Activated naive CD4-positive, alpha-beta T cell treated with anti-CD3 and anti-CD28 coated beads, Interleukin-2, amount 50 U/mL, for 24 hours (primary cell): ENCODE measurements around the gene FN3K.

Experiments used
- H3K27ac Mint-ChIP-seq: one replicate; pipeline ENCODE4 v1.8.0; 2021; ENCODE audit warnings: mild to moderate bottlenecking, mixed read lengths
- H3K27me3 Mint-ChIP-seq: one replicate; pipeline ENCODE4 v1.8.0; 2021; ENCODE audit warnings: mixed read lengths
- H3K36me3 Mint-ChIP-seq: one replicate; pipeline ENCODE4 v1.8.0; 2021; ENCODE audit warnings: mixed read lengths
- H3K4me1 Mint-ChIP-seq: one replicate; pipeline ENCODE4 v1.8.0; 2021; ENCODE audit warnings: mixed read lengths
- H3K4me3 Mint-ChIP-seq: one replicate; pipeline ENCODE4 v1.8.0; 2021; ENCODE audit warnings: mild to moderate bottlenecking, mixed read lengths
- H3K9me3 Mint-ChIP-seq: one replicate; pipeline ENCODE4 v1.8.0; 2021; ENCODE audit warnings: mixed read lengths

FN3K gene

GRCh38 chr17:82734987-82735866, at the start of gene FN3K:
Gene FN3K, plus strand, starts transcription at chr17:82735615. Its CDS starts 22 bp downstream, at chr17:82735637.
- no peaks in the 10 kb centered on the region for H3K9me3 Mint-ChIP-seq
- H3K27ac Mint-ChIP-seq: no peak within 1 kb of the TSS
- peaks cover 11% of the 10 kb centered on the region for H3K4me1 Mint-ChIP-seq
- H3K4me3 Mint-ChIP-seq: peak within 1 kb of the TSS; percentile 69
- peaks cover 7% of the 10 kb centered on the region for H3K36me3 Mint-ChIP-seq
- H3K27me3 Mint-ChIP-seq: no peaks in the 10 kb centered on the region

GRCh38 chr17:82686366-82687324, 48.8 kb upstream of the FN3K start:
- no peak overlapping the region for H3K4me3 Mint-ChIP-seq
- H3K9me3 Mint-ChIP-seq: no peaks in the 10 kb centered on the region
- no peak overlapping the region for H3K27ac Mint-ChIP-seq
- no peaks in the 10 kb centered on the region for H3K27me3 Mint-ChIP-seq
- no peaks in the 10 kb centered on the region for H3K4me1 Mint-ChIP-seq
- peaks cover 11% of the 10 kb centered on the region for H3K36me3 Mint-ChIP-seq

GRCh38 chr17:82687375-82687861, 48.0 kb upstream of the FN3K start:
- no peak overlapping the region for H3K27ac Mint-ChIP-seq
- H3K4me1 Mint-ChIP-seq: no peaks in the 10 kb centered on the region
- H3K9me3 Mint-ChIP-seq: no peaks in the 10 kb centered on the region

DNA sequence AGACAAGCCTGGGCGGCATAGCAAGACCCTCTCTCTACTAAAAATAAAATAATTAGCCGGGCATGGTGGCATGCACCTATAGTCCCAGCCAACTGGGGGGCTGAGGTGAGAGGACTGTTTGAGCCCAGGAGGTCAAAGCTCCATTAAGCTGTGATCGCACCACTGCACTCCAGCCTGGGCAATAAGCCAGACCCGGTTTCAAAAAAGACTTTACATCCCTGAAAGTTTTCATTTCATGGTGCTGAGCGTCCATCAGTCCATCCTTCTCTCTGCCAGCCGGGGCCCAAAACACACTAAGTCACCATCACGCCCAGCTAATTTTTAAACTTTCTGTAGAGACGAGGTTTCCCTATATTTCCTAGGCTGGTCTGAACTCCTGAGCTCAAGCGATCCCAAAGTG, 47.5 kb upstream of the FN3K start:
- no peaks in the 10 kb centered on the region for H3K4me1 Mint-ChIP-seq
- H3K9me3 Mint-ChIP-seq: no peaks in the 10 kb centered on the region
- H3K27me3 Mint-ChIP-seq: no peaks in the 10 kb centered on the region
- H3K36me3 Mint-ChIP-seq: peaks cover 5% of the 10 kb centered on the region
- no peak overlapping the region for H3K27ac Mint-ChIP-seq
- H3K4me3 Mint-ChIP-seq: no peak overlapping the region

More at GRCh38 chr17:82687375-82687861, 48.0 kb upstream of the FN3K start:
- no peaks in the 10 kb centered on the region for H3K27me3 Mint-ChIP-seq
- no peak overlapping the region for H3K4me3 Mint-ChIP-seq
- H3K36me3 Mint-ChIP-seq: peaks cover 5% of the 10 kb centered on the region

- no peak overlapping the region for H3K4me3 Mint-ChIP-seq
- no peak overlapping the region for H3K27ac Mint-ChIP-seq
- H3K4me1 Mint-ChIP-seq: no peaks in the 10 kb centered on the region
- no peaks in the 10 kb centered on the region for H3K27me3 Mint-ChIP-seq
- peaks cover 5% of the 10 kb centered on the region for H3K36me3 Mint-ChIP-seq
- no peaks in the 10 kb centered on the region for H3K9me3 Mint-ChIP-seq
Measured at GRCh38 chr17:82689077-82689476, 46.3 kb upstream of the FN3K start.

DNA sequence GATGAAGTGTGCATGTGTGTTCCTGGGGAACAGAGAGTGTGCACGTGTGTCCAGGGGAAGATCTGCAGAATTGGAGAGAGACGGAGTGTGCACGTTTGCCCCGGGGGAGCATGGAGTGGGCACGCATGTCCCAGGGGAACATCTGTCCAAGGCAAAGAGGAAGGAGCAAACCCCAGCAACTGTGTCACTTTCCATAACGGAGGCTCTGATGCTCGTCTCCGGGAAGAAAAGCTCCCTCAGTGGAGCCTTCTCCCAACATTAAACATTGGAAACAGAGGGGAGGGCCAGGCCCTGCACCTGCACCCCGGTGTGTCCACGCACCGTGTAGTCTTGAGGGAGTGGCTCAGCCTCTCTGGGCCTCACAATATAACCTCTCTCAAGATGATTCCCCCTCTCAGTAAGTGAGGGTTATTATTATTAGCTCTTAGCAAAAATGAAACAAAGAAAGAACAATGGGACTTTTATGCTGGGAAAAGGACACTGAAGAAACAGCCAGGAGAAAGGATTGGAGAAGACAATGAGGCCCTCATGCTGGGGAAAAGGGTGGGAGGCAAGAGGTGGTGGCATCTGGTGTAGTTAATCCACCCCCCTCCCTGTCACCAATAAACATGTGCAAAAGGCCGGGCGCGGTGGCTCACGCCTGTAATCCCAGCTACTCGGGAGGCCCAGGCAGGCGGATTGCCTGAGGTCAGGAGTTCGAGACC, 44.5 kb upstream of the FN3K start:
- H3K27ac Mint-ChIP-seq: no peak overlapping the region
- H3K4me1 Mint-ChIP-seq: no peaks in the 10 kb centered on the region
- H3K36me3 Mint-ChIP-seq: peaks cover 10% of the 10 kb centered on the region
- H3K27me3 Mint-ChIP-seq: no peaks in the 10 kb centered on the region
- no peak overlapping the region for H3K4me3 Mint-ChIP-seq
- no peaks in the 10 kb centered on the region for H3K9me3 Mint-ChIP-seq

- no peaks in the 10 kb centered on the region for H3K27me3 Mint-ChIP-seq
- H3K4me1 Mint-ChIP-seq: peaks cover 1% of the 10 kb centered on the region
- no peak overlapping the region for H3K4me3 Mint-ChIP-seq
- no peaks in the 10 kb centered on the region for H3K9me3 Mint-ChIP-seq
- no peak overlapping the region for H3K27ac Mint-ChIP-seq
- H3K36me3 Mint-ChIP-seq: peaks cover 12% of the 10 kb centered on the region
Measured at GRCh38 chr17:82691714-82692113, 43.7 kb upstream of the FN3K start.

DNA sequence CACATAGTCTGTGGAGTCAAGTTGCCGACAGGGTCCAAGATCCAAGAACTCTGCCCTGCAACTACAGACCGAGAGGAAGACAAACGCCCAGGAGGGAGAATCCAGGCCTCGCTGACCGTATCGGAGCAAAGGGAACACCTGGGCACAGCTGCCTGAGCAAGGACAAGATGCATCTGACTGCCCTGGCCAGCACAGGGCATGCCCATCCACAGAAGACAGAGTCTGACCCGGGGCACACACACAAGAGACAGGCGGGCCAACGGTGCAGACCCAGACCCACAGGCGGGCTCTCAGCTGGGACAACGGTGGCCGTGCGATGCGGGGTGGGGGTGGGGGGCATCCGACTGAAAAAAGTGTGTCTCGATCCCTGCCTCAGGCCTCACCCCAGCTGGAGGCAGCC, 43.1 kb upstream of the FN3K start:
- Mint-ChIP-seq H3K27me3 (no peaks in the 10 kb centered on the region), H3K4me3 (no peak overlapping the region), H3K4me1 (peaks cover 7% of the 10 kb centered on the region), H3K27ac (no peak overlapping the region), H3K36me3 (peaks cover 11% of the 10 kb centered on the region), H3K9me3 (no peaks in the 10 kb centered on the region)

- Mint-ChIP-seq H3K27ac (no peak overlapping the region), H3K36me3 (peaks cover 10% of the 10 kb centered on the region), H3K4me1 (peaks cover 7% of the 10 kb centered on the region), H3K27me3 (no peaks in the 10 kb centered on the region), H3K4me3 (no peak overlapping the region), H3K9me3 (no peaks in the 10 kb centered on the region)
Measured at GRCh38 chr17:82693168-82693867, 42.1 kb upstream of the FN3K start.

- no peak overlapping the region for H3K4me3 Mint-ChIP-seq
- peaks cover 11% of the 10 kb centered on the region for H3K4me1 Mint-ChIP-seq
- no peaks in the 10 kb centered on the region for H3K27me3 Mint-ChIP-seq
- H3K9me3 Mint-ChIP-seq: no peaks in the 10 kb centered on the region
- H3K27ac Mint-ChIP-seq: no peak overlapping the region
- H3K36me3 Mint-ChIP-seq: peaks cover 10% of the 10 kb centered on the region
Measured at GRCh38 chr17:82694647-82695046, 40.8 kb upstream of the FN3K start.

DNA sequence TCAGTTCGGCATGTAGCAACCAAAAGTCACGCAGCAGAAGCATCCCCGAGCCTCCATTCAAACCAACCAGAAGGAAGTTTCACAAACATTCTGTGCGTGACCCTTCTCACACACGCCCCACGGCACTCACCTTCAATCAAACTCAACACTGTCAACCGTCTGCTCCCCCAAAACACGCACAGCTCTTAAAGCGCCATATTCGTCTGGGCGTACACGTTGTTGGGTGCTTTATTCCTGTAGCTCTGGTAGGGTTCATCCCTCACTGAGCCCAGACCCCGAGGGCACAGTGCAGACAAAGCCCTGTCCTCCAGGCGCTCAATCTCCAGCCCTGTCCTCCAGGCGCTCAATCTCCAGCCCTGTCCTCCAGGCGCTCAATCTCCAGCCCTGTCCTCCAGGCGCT, 39.2 kb upstream of the FN3K start:
- Mint-ChIP-seq H3K4me3 (no peak overlapping the region), H3K4me1 (peaks cover 11% of the 10 kb centered on the region), H3K27me3 (no peaks in the 10 kb centered on the region), H3K9me3 (no peaks in the 10 kb centered on the region), H3K27ac (no peak overlapping the region), H3K36me3 (peaks cover 8% of the 10 kb centered on the region)

- H3K27me3 Mint-ChIP-seq: no peaks in the 10 kb centered on the region
- peaks cover 8% of the 10 kb centered on the region for H3K36me3 Mint-ChIP-seq
- H3K4me3 Mint-ChIP-seq: peak overlapping the region; percentile 30
- H3K27ac Mint-ChIP-seq: no peak overlapping the region
- H3K4me1 Mint-ChIP-seq: peaks cover 11% of the 10 kb centered on the region
- no peaks in the 10 kb centered on the region for H3K9me3 Mint-ChIP-seq
Measured at GRCh38 chr17:82696916-82697807, 38.3 kb upstream of the FN3K start.

GRCh38 chr17:82697808-82698064, 37.7 kb upstream of the FN3K start:
- peaks cover 8% of the 10 kb centered on the region for H3K36me3 Mint-ChIP-seq
- H3K27ac Mint-ChIP-seq: no peak overlapping the region
- no peaks in the 10 kb centered on the region for H3K9me3 Mint-ChIP-seq
- no peaks in the 10 kb centered on the region for H3K27me3 Mint-ChIP-seq
- peaks cover 11% of the 10 kb centered on the region for H3K4me1 Mint-ChIP-seq
- H3K4me3 Mint-ChIP-seq: peak overlapping the region; percentile 15
